Neural progenitor cell (in vitro differentiated cells): Measurements from ENCODE around the gene RBM33. TPM values are rescaled to one million over a fixed set of nuclear protein-coding genes. Genes with fewer than 3 reads are reported as not detected.

Experiments used
- DNase-seq: peaks from one replicate; pipeline ENCODE4 v3.0.0-alpha.2; 2016; ENCODE audit warnings: low spot score
- H2AFZ ChIP-seq: fragments of 200-600 bp; sonication (generic); replicated peaks from 2 replicates; pipeline ENCODE4 v1.6.1; 2016; ENCODE audit warnings: antibody characterized with exemption
- H3F3A ChIP-seq: fragments of 200-600 bp; sonication (generic); 2 replicates; pipeline ENCODE4 v1.6.1; 2016; ENCODE audit warnings: antibody characterized with exemption, low read depth
- H3K27ac ChIP-seq: fragments of 200-600 bp; sonication (generic); 2 replicates; pipeline ENCODE4 v1.5.1; 2016; ENCODE audit warnings: mild to moderate bottlenecking
- H3K27me3 ChIP-seq: fragments of 200-600 bp; sonication (generic); 2 replicates; pipeline ENCODE4 v1.6.1; 2016; ENCODE audit warnings: mild to moderate bottlenecking, moderate library complexity
- H3K36me3 ChIP-seq: fragments of 200-600 bp; sonication (generic); 2 replicates; pipeline ENCODE4 v1.5.1; 2016
- H3K4me1 ChIP-seq: fragments of 200-600 bp; sonication (generic); 2 replicates; pipeline ENCODE4 v1.6.1; 2016; ENCODE audit warnings: mixed run types
- H3K4me2 ChIP-seq: fragments of 200-600 bp; sonication (generic); 2 replicates; pipeline ENCODE4 v1.6.1; 2016
- H3K4me3 ChIP-seq: fragments of 200-600 bp; sonication (generic); 2 replicates; pipeline ENCODE4 v1.5.1; 2016
- H3K79me2 ChIP-seq: fragments of 200-600 bp; sonication (generic); 2 replicates; pipeline ENCODE4 v1.6.1; 2016; ENCODE audit warnings: low read depth
- H3K9ac ChIP-seq: fragments of 200-600 bp; sonication (generic); 2 replicates; pipeline ENCODE4 v1.6.1; 2016
- H3K9me3 ChIP-seq: fragments of 200-600 bp; sonication (generic); 2 replicates; pipeline ENCODE4 v1.5.1; 2016; ENCODE audit warnings: low read depth
- H4K20me1 ChIP-seq: fragments of 200-600 bp; sonication (generic); 2 replicates; pipeline ENCODE4 v1.6.1; 2016; ENCODE audit warnings: low read depth
- H3K27ac Mint-ChIP-seq: 3 replicates; pipeline ENCODE4 v1.8.0; 2021; ENCODE audit warnings: mixed read lengths
- H3K27me3 Mint-ChIP-seq: 2 replicates; pipeline ENCODE4 v1.8.0; 2022; ENCODE audit warnings: low read depth, mild to moderate bottlenecking, inconsistent platforms, moderate library complexity, mixed read lengths; ENCODE audit not compliant: insufficient read depth
- H3K36me3 Mint-ChIP-seq: 3 replicates; pipeline ENCODE4 v1.8.0; 2021; ENCODE audit warnings: mixed read lengths
- H3K4me1 Mint-ChIP-seq: 3 replicates; pipeline ENCODE4 v1.8.0; 2021; ENCODE audit warnings: mixed read lengths
- H3K4me3 Mint-ChIP-seq: 3 replicates; pipeline ENCODE4 v1.8.0; 2021; ENCODE audit warnings: mild to moderate bottlenecking, moderate library complexity, mixed read lengths
- H3K9me3 Mint-ChIP-seq: 3 replicates; pipeline ENCODE4 v1.8.0; 2020; ENCODE audit warnings: mixed read lengths
- CTCF ChIP-seq: fragments of 200-600 bp; sonication (generic); IDR thresholded peaks from 2 replicates; pipeline ENCODE4 v1.5.1; 2017; ENCODE audit warnings: antibody characterized with exemption, mild to moderate bottlenecking
- EZH2 ChIP-seq: fragments of 200-600 bp; sonication (generic); IDR thresholded peaks from 2 replicates; pipeline ENCODE4 v1.6.1; 2017; ENCODE audit warnings: antibody characterized with exemption, mild to moderate bottlenecking, moderate library complexity
- EZH2phosphoT487 ChIP-seq: fragments of 200-600 bp; sonication (generic); IDR thresholded peaks from 2 replicates; pipeline ENCODE4 v1.6.1; 2017; ENCODE audit warnings: antibody characterized with exemption
- total RNA-seq: library from RNA; depleted of rRNA; stranded (reverse); fragments of >200 nt; gene quantifications from 2 replicates; pipeline ENCODE4 v1.2.3, GENCODE V29; 2015; ENCODE audit warnings: low replicate concordance

RBM33 gene
- total RNA-seq, 1 donor from 2014 or later: 48.6 TPM

- Histone ChIP-seq H3K9me3 (no peaks in the 10 kb centered on the region), H3K4me3 (no peak overlapping the region), H3K9ac (no peak overlapping the region), H3F3A (peaks cover 5% of the 10 kb centered on the region), H3K4me1 (no peaks in the 10 kb centered on the region), H3K4me2 (no peak overlapping the region), H3K27me3 (peaks cover 61% of the 10 kb centered on the region), H3K27ac (no peak overlapping the region), H4K20me1 (no peaks in the 10 kb centered on the region), H3K36me3 (no peaks in the 10 kb centered on the region), H3K79me2 (no peaks in the 10 kb centered on the region), H2AFZ (no peak overlapping the region)
- Mint-ChIP-seq H3K27me3 (peaks cover 36% of the 10 kb centered on the region), H3K9me3 (peaks cover 4% of the 10 kb centered on the region), H3K27ac (no peak overlapping the region), H3K36me3 (no peaks in the 10 kb centered on the region), H3K4me1 (peaks cover 2% of the 10 kb centered on the region), H3K4me3 (no peak overlapping the region)
- TF ChIP-seq EZH2 (no peak), CTCF (no peak), EZH2phosphoT487 (no peak)
- no peak for DNase-seq
Measured at GRCh38 chr7:155795951-155796350, 151.5 kb downstream of the RBM33 start.

- H3K4me1 Mint-ChIP-seq: peaks cover 2% of the 10 kb centered on the region
- no peaks in the 10 kb centered on the region for H3K4me1 ChIP-seq
- peak; percentile 67 for DNase-seq
- no peak for TF ChIP-seq EZH2
- peak; percentile 87 for TF ChIP-seq CTCF
- H3K9ac ChIP-seq: no peak overlapping the region
- H4K20me1 ChIP-seq: no peaks in the 10 kb centered on the region
- H3K79me2 ChIP-seq: no peaks in the 10 kb centered on the region
- H3K27me3 Mint-ChIP-seq: peaks cover 42% of the 10 kb centered on the region
- no peak overlapping the region for H3K4me3 ChIP-seq
- peaks cover 2% of the 10 kb centered on the region for H3F3A ChIP-seq
- H3K36me3 Mint-ChIP-seq: no peaks in the 10 kb centered on the region
- H3K4me2 ChIP-seq: peak overlapping the region; percentile 62
- H3K27me3 ChIP-seq: peaks cover 68% of the 10 kb centered on the region
- H2AFZ ChIP-seq: no peak overlapping the region
- H3K27ac ChIP-seq: no peak overlapping the region
- H3K9me3 Mint-ChIP-seq: no peaks in the 10 kb centered on the region
- no peaks in the 10 kb centered on the region for H3K9me3 ChIP-seq
- H3K4me3 Mint-ChIP-seq: no peak overlapping the region
- no peak overlapping the region for H3K27ac Mint-ChIP-seq
- H3K36me3 ChIP-seq: no peaks in the 10 kb centered on the region
Measured at GRCh38 chr7:155796381-155797261, 152.2 kb downstream of the RBM33 start.

- H3K27ac Mint-ChIP-seq: no peak overlapping the region
- H3K4me1 Mint-ChIP-seq: peaks cover 6% of the 10 kb centered on the region
- Histone ChIP-seq H3K4me1 (no peaks in the 10 kb centered on the region), H3K4me2 (peak overlapping the region; percentile 62), H3K79me2 (no peaks in the 10 kb centered on the region), H3K4me3 (no peak overlapping the region), H3F3A (no peaks in the 10 kb centered on the region), H2AFZ (no peak overlapping the region), H3K9me3 (no peaks in the 10 kb centered on the region), H3K36me3 (no peaks in the 10 kb centered on the region), H3K9ac (no peak overlapping the region), H4K20me1 (peaks cover 6% of the 10 kb centered on the region), H3K27me3 (peaks cover 77% of the 10 kb centered on the region), H3K27ac (no peak overlapping the region)
- TF ChIP-seq CTCF (no peak), EZH2 (no peak), EZH2phosphoT487 (no peak)
- H3K36me3 Mint-ChIP-seq: no peaks in the 10 kb centered on the region
- DNase-seq: no peak
- H3K4me3 Mint-ChIP-seq: no peak overlapping the region
- peaks cover 45% of the 10 kb centered on the region for H3K27me3 Mint-ChIP-seq
- no peaks in the 10 kb centered on the region for H3K9me3 Mint-ChIP-seq
Measured at GRCh38 chr7:155797262-155798250, 153.1 kb downstream of the RBM33 start.
